ENCODE data around the gene OR10H5. TPM values are rescaled to one million over a fixed set of nuclear protein-coding genes. Genes with fewer than 3 reads are reported as not detected.

Gene OR10H5
- total and polyA plus RNA-seq, 2 of the 13 experiments (the other 11 are each of a cell fraction or from before 2014, with no cell fraction given) = not detected

- TF ChIP-seq, protein P1, sequence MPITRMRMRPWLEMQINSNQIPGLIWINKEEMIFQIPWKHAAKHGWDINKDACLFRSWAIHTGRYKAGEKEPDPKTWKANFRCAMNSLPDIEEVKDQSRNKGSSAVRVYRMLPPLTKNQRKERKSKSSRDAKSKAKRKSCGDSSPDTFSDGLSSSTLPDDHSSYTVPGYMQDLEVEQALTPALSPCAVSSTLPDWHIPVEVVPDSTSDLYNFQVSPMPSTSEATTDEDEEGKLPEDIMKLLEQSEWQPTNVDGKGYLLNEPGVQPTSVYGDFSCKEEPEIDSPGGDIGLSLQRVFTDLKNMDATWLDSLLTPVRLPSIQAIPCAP (CRISPR knock-in tag; IDR thresholded peaks at IDR 0.05; ENCODE audit: low read depth) = no peak
- TF ChIP-seq, protein P2, sequence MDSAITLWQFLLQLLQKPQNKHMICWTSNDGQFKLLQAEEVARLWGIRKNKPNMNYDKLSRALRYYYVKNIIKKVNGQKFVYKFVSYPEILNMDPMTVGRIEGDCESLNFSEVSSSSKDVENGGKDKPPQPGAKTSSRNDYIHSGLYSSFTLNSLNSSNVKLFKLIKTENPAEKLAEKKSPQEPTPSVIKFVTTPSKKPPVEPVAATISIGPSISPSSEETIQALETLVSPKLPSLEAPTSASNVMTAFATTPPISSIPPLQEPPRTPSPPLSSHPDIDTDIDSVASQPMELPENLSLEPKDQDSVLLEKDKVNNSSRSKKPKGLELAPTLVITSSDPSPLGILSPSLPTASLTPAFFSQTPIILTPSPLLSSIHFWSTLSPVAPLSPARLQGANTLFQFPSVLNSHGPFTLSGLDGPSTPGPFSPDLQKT (CRISPR knock-in tag; IDR thresholded peaks at IDR 0.05; ENCODE audit: borderline replicate concordance) = no peak
- TF ChIP-seq SATB2 (CRISPR knock-in tag; IDR thresholded peaks at IDR 0.05) (no peak), ZNF431 (CRISPR knock-in tag; IDR thresholded peaks at IDR 0.05; ENCODE audit: borderline replicate concordance, low read depth) (no peak), ZNF333 (CRISPR knock-in tag; IDR thresholded peaks at IDR 0.05; ENCODE audit: borderline replicate concordance) (no peak)
Measured at GRCh38 chr19:15815306-15815705, 27.8 kb downstream of the OR10H5 start, which contains the start of gene OR10H1 (continued).

GRCh38 chr19:15820646-15821045 is 33.2 kb downstream of the OR10H5 start:
- Histone ChIP-seq H3K9me3 (ENCODE audit: low read length) (no peaks in the 10 kb centered on the region), H3K4me1 (ENCODE audit: insufficient read depth, low read length) (no peaks in the 10 kb centered on the region), H2AFZ (ENCODE audit: low read length) (no peak overlapping the region), H3K79me2 (ENCODE audit: insufficient read depth, low read length) (no peaks in the 10 kb centered on the region), H4K20me1 (ENCODE audit: insufficient read depth, low read length) (no peaks in the 10 kb centered on the region), H3K27ac (ENCODE audit: extremely low read length, insufficient read depth, low read length) (no peak overlapping the region), H3K4me2 (ENCODE audit: low read depth, low read length) (no peak overlapping the region), H3K36me3 (replicated peaks in 1 of 2; ENCODE audit: control insufficient read depth in 1 of 2, insufficient read depth in 2 of 2, low read length in 2 of 2) (no peaks in the 10 kb centered on the region), H3K27me3 (ENCODE audit: control insufficient read depth in 1 of 2, insufficient read depth in 2 of 2, low read length in 2 of 2) (peaks cover 0 to 7% of the 10 kb centered on the region in 2 experiments; a peak in 1 of 5 replicates), H3K4me3 (replicated peaks in 1 of 3; ENCODE audit: insufficient read depth in 1 of 3, low read depth in 2 of 3, low read length in 3 of 3) (no peak overlapping the region), H3K9ac (ENCODE audit: insufficient read depth, low read depth, low read length) (no peak overlapping the region)
- intact Hi-C loops (cut with micrococcal nuclease; ENCODE audit: unreplicated experiment) (no loop called here), in situ Hi-C loops (cut with HindIII; ENCODE audit: extremely low pct_ligation_motif_present, low pct_unique_long_range_greater_than_20kb) (no loop called here)
- POLR2A ChIA-PET = no interaction called here
- WGBS (ENCODE audit: low lambda C conversion rate) = 59% methylated on average over 8 of the region's 8 CpGs
- FAIRE-seq (no peak), ATAC-seq (no peak), DNase-seq (ENCODE audit: low spot score) (no peak)
- CTCF ChIA-PET (ENCODE audit: low intra/inter-chr PET ratio, low total read pairs) = no interaction called here
- TF ChIP-seq HIC2 (CRISPR knock-in tag; IDR thresholded peaks at IDR 0.05; ENCODE audit: low read depth) (no peak), ZNF615 (CRISPR knock-in tag; IDR thresholded peaks at IDR 0.05; ENCODE audit: borderline replicate concordance) (no peak), ZNF619 (CRISPR knock-in tag; IDR thresholded peaks at IDR 0.05) (no peak), FOXM1 (CRISPR knock-in tag; IDR thresholded peaks at IDR 0.05) (no peak)
- BruUV-seq (replicated peaks) = no TSS peak
